Mesendoderm (in vitro differentiated cells): ENCODE measurements around the gene NPEPL1.

Experiments used
- DNase-seq: peaks from one replicate; pipeline ENCODE4 v3.0.0; 2013
- H2AK5ac ChIP-seq: 2 replicates; pipeline ENCODE4 v1.6.1; 2013; ENCODE audit warnings: low read length, inconsistent platforms
- H2BK120ac ChIP-seq: 2 replicates; pipeline ENCODE4 v1.6.1; 2013; ENCODE audit warnings: low read depth, mild to moderate bottlenecking, low read length, moderate library complexity, mixed read lengths
- H2BK15ac ChIP-seq: replicated peaks from 2 replicates; pipeline ENCODE4 v1.6.1; 2013; ENCODE audit warnings: low read depth, mild to moderate bottlenecking, moderate library complexity
- H2BK5ac ChIP-seq: 2 replicates; pipeline ENCODE4 v1.6.1; 2013; ENCODE audit warnings: low read length, inconsistent platforms
- H3K18ac ChIP-seq: 2 replicates; pipeline ENCODE4 v1.6.1; 2013; ENCODE audit warnings: mild to moderate bottlenecking, low read length, mixed read lengths
- H3K23ac ChIP-seq: one replicate; pipeline ENCODE4 v1.6.1; 2013; ENCODE audit warnings: low read length
- H3K27ac ChIP-seq: 2 replicates; pipeline ENCODE4 v1.5.1; 2013; ENCODE audit warnings: low read depth, mild to moderate bottlenecking, inconsistent platforms, low read length, moderate library complexity
- H3K27me3 ChIP-seq: 2 replicates; pipeline ENCODE4 v1.6.1; 2013; ENCODE audit warnings: low read length, control low read depth, mild to moderate bottlenecking, inconsistent platforms; ENCODE audit not compliant: insufficient read depth, poor library complexity
- H3K36me3 ChIP-seq: 2 replicates; pipeline ENCODE4 v1.6.1; 2013; ENCODE audit warnings: low read length, inconsistent platforms; ENCODE audit not compliant: control insufficient read depth, insufficient read depth
- H3K4ac ChIP-seq: one replicate; pipeline ENCODE4 v1.6.1; 2013; ENCODE audit warnings: low read depth, mild to moderate bottlenecking, low read length, moderate library complexity
- H3K4me1 ChIP-seq: 2 replicates; pipeline ENCODE4 v1.6.1; 2013; ENCODE audit warnings: low read depth, low read length, inconsistent platforms; ENCODE audit not compliant: control insufficient read depth
- H3K4me2 ChIP-seq: 2 replicates; pipeline ENCODE4 v1.6.1; 2013; ENCODE audit warnings: low read length
- H3K4me3 ChIP-seq: 2 replicates; pipeline ENCODE4 v1.5.1; 2013; ENCODE audit warnings: mild to moderate bottlenecking, low read length
- H3K56ac ChIP-seq: one replicate; pipeline ENCODE4 v1.6.1; 2013; ENCODE audit warnings: low read length
- H3K79me1 ChIP-seq: 2 replicates; pipeline ENCODE4 v1.6.1; 2013; ENCODE audit warnings: low read length, inconsistent platforms
- H3K79me2 ChIP-seq: 2 replicates; pipeline ENCODE4 v1.6.1; 2013; ENCODE audit warnings: mild to moderate bottlenecking, low read length; ENCODE audit not compliant: control insufficient read depth, insufficient read depth
- H3K9ac ChIP-seq: 2 replicates; pipeline ENCODE4 v1.6.1; 2013; ENCODE audit warnings: low read length, inconsistent platforms
- H4K5ac ChIP-seq: one replicate; pipeline ENCODE4 v1.6.1; 2013; ENCODE audit warnings: low read length
- H4K8ac ChIP-seq: one replicate; pipeline ENCODE4 v1.6.1; 2013; ENCODE audit warnings: low read depth, mild to moderate bottlenecking, control low read depth, low read length, moderate library complexity
- WGBS: extraction: QIAGEN DNeasy Blood & Tissue Kit; methylation state at CpG from one replicate; pipeline ENCODE4 v1.1.7; 2013; ENCODE audit warnings: low lambda C conversion rate, missing lambda C conversion rate; ENCODE audit not compliant: insufficient coverage; ENCODE audit errors: extremely low coverage; 5-methylcytosine and 5-hydroxymethylcytosine counted together

Gene NPEPL1

DNA sequence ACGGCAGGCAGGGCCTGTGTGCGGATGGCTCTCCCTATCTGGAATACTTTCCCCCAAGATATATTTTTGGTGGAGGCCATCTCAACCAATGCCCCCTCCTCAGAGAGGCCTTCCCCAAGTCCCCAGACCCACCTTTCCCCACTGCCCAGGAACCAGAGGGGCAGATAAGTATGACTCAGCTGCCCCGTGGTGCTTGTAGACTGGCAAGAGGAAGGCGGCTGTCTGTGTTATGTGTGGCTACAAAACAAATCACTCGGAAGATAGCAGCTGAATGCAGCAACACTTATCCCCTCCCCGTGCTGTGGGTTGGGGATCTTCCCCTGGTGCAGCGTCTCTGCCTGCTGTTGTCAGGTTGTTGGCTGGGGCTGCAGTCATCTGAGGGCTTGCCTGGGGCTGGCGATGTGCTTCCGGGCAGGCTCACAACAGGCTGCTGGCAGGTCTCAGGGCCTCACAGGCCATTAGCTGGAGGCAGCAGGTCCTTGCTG lies 7.1 kb downstream of the NPEPL1 start:
- Histone ChIP-seq H3K27ac (no peak overlapping the region), H3K79me1 (peaks cover 4% of the 10 kb centered on the region), H2BK5ac (no peak overlapping the region), H4K8ac (no peak overlapping the region), H2AK5ac (no peak overlapping the region), H3K4me1 (no peaks in the 10 kb centered on the region), H3K4ac (no peak overlapping the region), H3K27me3 (no peaks in the 10 kb centered on the region), H3K79me2 (no peaks in the 10 kb centered on the region), H2BK120ac (no peak overlapping the region), H3K36me3 (no peaks in the 10 kb centered on the region), H2BK15ac (no peak overlapping the region), H4K5ac (no peak overlapping the region), H3K4me3 (no peak overlapping the region), H3K56ac (no peak overlapping the region), H3K9ac (no peak overlapping the region), H3K23ac (no peak overlapping the region), H3K18ac (no peak overlapping the region), H3K4me2 (no peak overlapping the region)
- no CpG with 5 or more reads among the region's 9 CpGs for WGBS
- DNase-seq: no peak

DNA sequence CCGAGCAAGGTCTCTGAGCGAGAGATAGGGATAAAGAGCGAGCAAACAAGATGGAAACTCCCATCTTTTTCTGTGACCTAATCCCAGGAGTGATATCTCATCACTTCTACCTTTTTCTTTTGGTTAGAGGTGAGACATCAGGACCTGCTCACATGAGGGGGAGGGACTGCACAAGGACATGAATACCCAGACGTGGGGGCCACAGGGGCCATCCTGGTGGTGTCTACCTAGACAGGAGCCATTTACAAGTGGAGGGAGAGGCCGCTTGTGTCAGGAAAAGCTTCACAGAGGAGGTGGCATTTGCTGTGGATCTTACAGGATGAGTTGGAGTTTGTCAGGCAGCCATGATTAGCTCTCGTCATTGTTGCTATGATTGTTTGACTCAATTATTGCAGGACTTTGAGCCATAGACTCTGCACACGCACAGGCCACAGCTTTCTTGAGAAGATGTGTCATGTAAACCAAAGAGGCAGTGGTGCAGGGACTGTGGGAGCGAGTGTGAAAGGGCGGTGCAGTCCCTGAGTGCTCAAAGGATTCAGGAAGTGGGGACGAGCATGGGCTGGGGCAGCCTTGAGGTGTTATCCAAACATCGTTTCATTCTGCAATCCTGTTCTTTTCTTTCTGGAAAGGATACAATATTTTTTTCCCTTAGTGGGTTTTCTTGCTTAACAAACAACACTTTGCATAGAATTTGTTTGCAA lies 7.7 kb downstream of the NPEPL1 start:
- Histone ChIP-seq H3K9ac (no peak overlapping the region), H4K8ac (no peak overlapping the region), H3K4me3 (no peak overlapping the region), H2BK5ac (no peak overlapping the region), H2BK15ac (no peak overlapping the region), H3K79me2 (no peaks in the 10 kb centered on the region), H3K27me3 (no peaks in the 10 kb centered on the region), H3K23ac (no peak overlapping the region), H2AK5ac (no peak overlapping the region), H3K4me2 (no peak overlapping the region), H3K4ac (no peak overlapping the region), H3K56ac (no peak overlapping the region), H3K4me1 (no peaks in the 10 kb centered on the region), H4K5ac (no peak overlapping the region), H3K36me3 (no peaks in the 10 kb centered on the region), H2BK120ac (no peak overlapping the region), H3K18ac (no peak overlapping the region), H3K27ac (no peak overlapping the region), H3K79me1 (no peaks in the 10 kb centered on the region)
- DNase-seq: no peak
- no CpG with 5 or more reads among the region's 11 CpGs for WGBS

DNA sequence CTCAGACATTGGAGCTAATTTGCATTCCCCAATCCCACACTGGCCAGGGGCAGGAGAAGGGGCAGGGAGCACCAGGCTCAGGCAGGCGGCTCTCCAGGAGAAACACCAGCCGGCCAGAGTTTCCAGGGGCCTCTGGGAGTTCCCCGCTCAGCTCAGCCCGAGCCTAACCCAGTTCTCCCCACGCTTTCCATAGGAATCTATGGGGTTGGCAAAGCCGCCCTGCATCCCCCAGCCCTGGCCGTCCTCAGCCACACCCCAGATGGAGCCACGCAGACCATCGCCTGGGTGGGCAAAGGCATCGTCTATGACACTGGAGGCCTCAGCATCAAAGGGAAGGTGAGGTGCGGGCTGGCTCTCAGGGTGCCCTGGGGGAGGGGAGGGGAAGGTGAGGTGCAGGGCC lies 8.2 kb downstream of the NPEPL1 start:
- no peak overlapping the region for H3K27ac ChIP-seq
- no peak overlapping the region for H4K8ac ChIP-seq
- no peaks in the 10 kb centered on the region for H3K4me1 ChIP-seq
- WGBS: no CpG with 5 or more reads among the region's 11 CpGs
- H2BK5ac ChIP-seq: no peak overlapping the region
- no peak overlapping the region for H2BK15ac ChIP-seq
- H3K18ac ChIP-seq: no peak overlapping the region
- H4K5ac ChIP-seq: no peak overlapping the region
- no peak overlapping the region for H3K4me3 ChIP-seq
- no peaks in the 10 kb centered on the region for H3K36me3 ChIP-seq
- no peak overlapping the region for H2AK5ac ChIP-seq
- no peak overlapping the region for H3K56ac ChIP-seq
- no peak overlapping the region for H2BK120ac ChIP-seq
- H3K79me2 ChIP-seq: no peaks in the 10 kb centered on the region
- H3K23ac ChIP-seq: no peak overlapping the region
- no peak overlapping the region for H3K4me2 ChIP-seq
- H3K4ac ChIP-seq: no peak overlapping the region
- DNase-seq: no peak
- H3K79me1 ChIP-seq: no peaks in the 10 kb centered on the region
- no peak overlapping the region for H3K9ac ChIP-seq
- H3K27me3 ChIP-seq: no peaks in the 10 kb centered on the region

DNA sequence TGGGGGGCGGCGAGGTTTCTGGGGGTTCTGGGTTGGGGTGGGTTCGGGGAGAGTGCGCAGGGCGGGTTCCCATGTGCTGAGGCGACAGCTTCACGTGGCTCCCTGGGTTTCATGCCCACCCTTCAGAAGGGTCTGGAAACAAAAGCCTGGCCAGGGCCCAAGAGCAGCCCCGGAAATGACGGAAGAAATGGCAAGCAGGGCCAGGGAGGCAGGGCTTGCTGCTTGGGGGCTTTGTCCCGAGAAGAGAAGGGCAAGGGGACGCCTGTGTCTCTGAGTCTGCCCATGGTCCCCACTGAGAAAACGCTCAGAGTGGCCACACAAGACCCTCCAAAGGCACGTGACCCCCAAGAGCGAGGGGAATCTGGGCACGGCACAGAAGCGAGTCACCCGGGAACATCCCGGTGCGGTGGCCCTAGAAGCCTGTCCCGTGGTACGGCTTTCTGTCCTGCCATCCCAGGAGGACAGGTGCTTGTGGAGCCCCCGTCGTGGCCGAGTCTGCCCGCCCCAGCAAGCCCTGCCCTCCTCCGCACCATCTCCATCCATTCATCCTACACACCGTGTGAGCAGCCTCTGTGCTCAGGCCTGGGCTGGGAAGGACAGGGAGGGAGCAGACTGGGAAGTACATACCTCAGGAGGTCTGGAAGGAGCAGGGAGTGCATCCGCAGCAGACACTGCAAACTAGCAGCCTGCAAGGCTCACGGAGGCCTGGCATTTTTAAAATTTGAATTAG lies 9.0 kb downstream of the NPEPL1 start:
- Histone ChIP-seq H3K4me1 (no peaks in the 10 kb centered on the region), H2AK5ac (no peak overlapping the region), H3K27me3 (no peaks in the 10 kb centered on the region), H3K4ac (no peak overlapping the region), H3K9ac (no peak overlapping the region), H3K4me3 (no peak overlapping the region), H3K4me2 (no peak overlapping the region), H2BK120ac (no peak overlapping the region), H2BK5ac (no peak overlapping the region), H3K18ac (no peak overlapping the region), H4K5ac (no peak overlapping the region), H3K79me2 (no peaks in the 10 kb centered on the region), H3K79me1 (no peaks in the 10 kb centered on the region), H3K56ac (no peak overlapping the region), H4K8ac (no peak overlapping the region), H3K36me3 (no peaks in the 10 kb centered on the region), H3K27ac (no peak overlapping the region), H3K23ac (no peak overlapping the region), H2BK15ac (no peak overlapping the region)
- no CpG with 5 or more reads among the region's 29 CpGs for WGBS
- DNase-seq: no peak

DNA sequence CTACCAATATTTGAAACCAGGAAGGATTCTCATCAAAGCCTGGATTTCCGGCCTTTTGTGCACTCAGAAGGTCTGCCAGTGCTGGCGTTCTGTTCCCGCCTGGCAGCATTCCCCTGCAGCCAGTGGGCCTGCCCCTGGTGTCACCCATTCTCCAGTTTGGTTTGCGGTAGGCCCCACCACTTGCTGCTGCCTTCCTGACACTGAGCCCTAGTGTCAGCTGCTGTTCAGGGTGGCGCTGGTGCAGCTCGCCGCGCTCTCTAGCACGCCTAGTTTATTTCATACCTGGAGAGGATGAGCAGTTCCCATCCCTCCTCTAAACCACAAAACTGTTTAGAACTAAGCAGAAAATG lies 9.5 kb downstream of the NPEPL1 start:
- H3K9ac ChIP-seq: no peak overlapping the region
- H2BK5ac ChIP-seq: no peak overlapping the region
- no CpG with 5 or more reads among the region's 9 CpGs for WGBS
- H3K4me1 ChIP-seq: no peaks in the 10 kb centered on the region
- no peak overlapping the region for H3K27ac ChIP-seq
- H4K5ac ChIP-seq: no peak overlapping the region
- H2BK120ac ChIP-seq: no peak overlapping the region
- H2AK5ac ChIP-seq: no peak overlapping the region
- no peak overlapping the region for H3K4ac ChIP-seq
- H4K8ac ChIP-seq: no peak overlapping the region
- no peak for DNase-seq
- no peaks in the 10 kb centered on the region for H3K36me3 ChIP-seq
- H3K4me2 ChIP-seq: no peak overlapping the region
- no peaks in the 10 kb centered on the region for H3K79me1 ChIP-seq
- no peak overlapping the region for H3K18ac ChIP-seq
- no peak overlapping the region for H3K4me3 ChIP-seq
- H3K23ac ChIP-seq: no peak overlapping the region
- H3K27me3 ChIP-seq: no peaks in the 10 kb centered on the region
- no peaks in the 10 kb centered on the region for H3K79me2 ChIP-seq
- H3K56ac ChIP-seq: no peak overlapping the region
- no peak overlapping the region for H2BK15ac ChIP-seq
